HG03196 (cell line): ENCODE results near the gene FAH.

Source experiments
- ATAC-seq: cut with Tn5 transposase; IDR thresholded peaks from one replicate; pipeline ENCODE4 v1.9.1; 2021; ENCODE audit not compliant: unreplicated experiment

FAH gene

GRCh38 chr15:80231371-80231770, 78.6 kb downstream of the FAH start:
- no peak for ATAC-seq

GRCh38 chr15:80233581-80233980, 80.8 kb downstream of the FAH start:
- ATAC-seq, result no peak

- ATAC-seq, result no peak
Measured at GRCh38 chr15:80234883-80235282, 82.1 kb downstream of the FAH start.
